ENCODE data around the gene NFATC2. TPM values are rescaled to one million over a fixed set of nuclear protein-coding genes. Genes with fewer than 3 reads are reported as not detected.

NFATC2 gene
- total and polyA plus RNA-seq, 8 donors: 1.5 to 8.3 (median 4.3) TPM

DNA sequence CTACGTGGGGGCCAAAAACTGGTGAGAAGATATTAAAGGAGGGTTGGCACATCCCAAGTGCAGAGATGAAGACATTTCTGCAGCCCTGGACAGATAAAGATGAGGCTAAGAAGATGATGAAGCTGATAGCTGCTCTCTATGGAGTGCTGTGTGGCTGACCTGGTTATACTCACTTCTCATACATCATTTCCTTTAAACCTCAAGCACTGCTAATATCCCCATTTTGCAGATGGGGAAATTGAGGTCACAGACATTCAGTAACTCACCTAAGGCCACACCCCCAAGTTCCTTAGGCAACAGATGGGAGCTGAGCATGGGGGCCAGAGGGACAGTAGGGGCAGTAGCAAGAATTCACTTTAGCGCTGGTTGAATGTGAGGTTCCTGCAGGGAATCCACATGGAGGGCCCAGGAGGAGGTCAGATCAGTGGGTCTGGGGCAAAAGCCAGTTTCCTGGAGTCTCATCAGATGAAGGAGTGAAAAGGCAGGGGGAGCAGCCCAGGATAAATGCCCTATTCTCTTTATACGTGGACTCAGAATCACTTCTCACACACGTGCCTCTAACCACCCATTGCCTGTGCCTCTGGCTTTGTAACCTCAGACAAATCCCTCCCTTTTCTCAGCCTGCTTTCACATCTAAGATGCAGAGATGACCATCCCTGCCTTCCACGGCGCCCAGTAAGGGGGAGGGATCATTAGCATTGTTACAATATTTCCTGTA is 125.8 kb downstream of the NFATC2 start:
- Histone ChIP-seq H3K4me1 (no peaks in the 10 kb centered on the region), H3K27me3 (no peaks in the 10 kb centered on the region), H3K27ac (no peak overlapping the region), H3K4me3 (no peak overlapping the region), H3K36me3 (no peaks in the 10 kb centered on the region), H3K9me3 (no peaks in the 10 kb centered on the region)
- DNase-seq (no peak), FAIRE-seq (no peak), ATAC-seq (no peak)
- intact Hi-C loops (cut with DNase I): no loop called here
- 90 to 91% methylated on average over 6 of the region's 6 CpGs for WGBS, 2 donors
- TF ChIP-seq, protein P1, sequence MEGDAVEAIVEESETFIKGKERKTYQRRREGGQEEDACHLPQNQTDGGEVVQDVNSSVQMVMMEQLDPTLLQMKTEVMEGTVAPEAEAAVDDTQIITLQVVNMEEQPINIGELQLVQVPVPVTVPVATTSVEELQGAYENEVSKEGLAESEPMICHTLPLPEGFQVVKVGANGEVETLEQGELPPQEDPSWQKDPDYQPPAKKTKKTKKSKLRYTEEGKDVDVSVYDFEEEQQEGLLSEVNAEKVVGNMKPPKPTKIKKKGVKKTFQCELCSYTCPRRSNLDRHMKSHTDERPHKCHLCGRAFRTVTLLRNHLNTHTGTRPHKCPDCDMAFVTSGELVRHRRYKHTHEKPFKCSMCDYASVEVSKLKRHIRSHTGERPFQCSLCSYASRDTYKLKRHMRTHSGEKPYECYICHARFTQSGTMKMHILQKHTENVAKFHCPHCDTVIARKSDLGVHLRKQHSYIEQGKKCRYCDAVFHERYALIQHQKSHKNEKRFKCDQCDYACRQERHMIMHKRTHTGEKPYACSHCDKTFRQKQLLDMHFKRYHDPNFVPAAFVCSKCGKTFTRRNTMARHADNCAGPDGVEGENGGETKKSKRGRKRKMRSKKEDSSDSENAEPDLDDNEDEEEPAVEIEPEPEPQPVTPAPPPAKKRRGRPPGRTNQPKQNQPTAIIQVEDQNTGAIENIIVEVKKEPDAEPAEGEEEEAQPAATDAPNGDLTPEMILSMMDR (IDR thresholded peaks at IDR 0.05): no peak

DNA sequence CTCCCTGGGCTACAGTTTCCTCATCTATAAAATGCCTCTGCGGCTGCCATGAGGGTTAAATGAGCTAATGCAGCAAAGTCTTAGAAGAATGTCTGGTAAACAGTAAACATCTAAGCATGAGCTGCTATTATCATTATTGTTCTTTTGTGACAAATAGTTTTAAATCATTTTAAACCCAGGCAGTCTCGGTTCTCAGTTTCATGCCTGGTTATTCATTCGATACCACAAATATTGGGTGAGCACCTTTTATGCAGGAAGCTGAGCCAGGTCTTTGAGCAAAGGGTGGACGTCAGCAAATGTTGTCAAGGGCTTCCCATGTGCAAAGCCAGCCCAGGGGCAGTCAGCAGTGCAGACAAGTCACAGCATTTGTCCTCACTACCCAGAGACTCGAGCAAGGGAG is 128.7 kb downstream of the NFATC2 start:
- FAIRE-seq (no peak), ATAC-seq (no peak), DNase-seq (no peak)
- no peaks in the 10 kb centered on the region for H3K9me3 ChIP-seq
- TF ChIP-seq, protein P1 (IDR thresholded peaks at IDR 0.05): no peak
- 83 to 85% methylated on average over 5 of the region's 5 CpGs for WGBS, 2 donors
- no peak overlapping the region for H3K4me3 ChIP-seq
- no peak overlapping the region for H3K27ac ChIP-seq
- intact Hi-C loops (cut with DNase I): no loop called here
- H3K36me3 ChIP-seq: peaks cover 0 to 2% (median 0%) of the 10 kb centered on the region in 3 donors
- no peaks in the 10 kb centered on the region for H3K27me3 ChIP-seq
- no peaks in the 10 kb centered on the region for H3K4me1 ChIP-seq

DNA sequence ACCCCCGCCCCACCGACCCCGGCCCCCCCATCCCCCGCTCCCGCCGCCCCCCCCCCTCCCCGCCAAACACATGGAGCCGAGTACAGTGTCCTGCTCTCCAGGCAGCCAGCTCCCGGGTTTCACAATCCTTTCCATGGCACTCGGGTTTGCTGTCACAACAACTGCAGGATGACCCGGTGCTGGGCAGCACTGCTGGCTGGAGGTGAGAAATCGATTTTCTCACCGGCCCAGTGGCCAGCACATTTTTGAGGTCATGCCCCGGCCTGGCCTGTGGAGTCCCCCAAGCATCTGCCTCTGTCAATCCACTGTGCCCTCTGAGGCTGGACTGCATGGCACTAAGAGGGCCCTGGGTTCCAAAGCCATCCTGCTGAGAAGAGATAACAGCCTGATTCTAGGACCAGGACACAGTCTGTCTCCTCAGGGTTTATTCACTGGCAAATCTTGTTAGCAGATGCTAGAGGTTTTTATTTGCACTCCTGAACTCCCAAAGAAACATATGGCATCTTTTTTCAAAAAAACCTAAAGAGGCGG is 129.5 kb downstream of the NFATC2 start:
- intact Hi-C loops (cut with DNase I): no loop called here
- H3K36me3 ChIP-seq: peaks cover 0 to 2% (median 0%) of the 10 kb centered on the region in 3 donors
- no peaks in the 10 kb centered on the region for H3K4me1 ChIP-seq
- WGBS, 2 donors: 37 to 55% methylated on average over 8 to 14 of the region's 15 CpGs
- no peaks in the 10 kb centered on the region for H3K27me3 ChIP-seq
- H3K4me3 ChIP-seq: no peak overlapping the region
- DNase-seq (no peak), ATAC-seq (peak in 3 of 4 donors; percentile 42 to 70 (median 60)), FAIRE-seq (no peak)
- H3K9me3 ChIP-seq: no peaks in the 10 kb centered on the region
- TF ChIP-seq, protein P1 (IDR thresholded peaks at IDR 0.05): no peak
- no peak overlapping the region for H3K27ac ChIP-seq

DNA sequence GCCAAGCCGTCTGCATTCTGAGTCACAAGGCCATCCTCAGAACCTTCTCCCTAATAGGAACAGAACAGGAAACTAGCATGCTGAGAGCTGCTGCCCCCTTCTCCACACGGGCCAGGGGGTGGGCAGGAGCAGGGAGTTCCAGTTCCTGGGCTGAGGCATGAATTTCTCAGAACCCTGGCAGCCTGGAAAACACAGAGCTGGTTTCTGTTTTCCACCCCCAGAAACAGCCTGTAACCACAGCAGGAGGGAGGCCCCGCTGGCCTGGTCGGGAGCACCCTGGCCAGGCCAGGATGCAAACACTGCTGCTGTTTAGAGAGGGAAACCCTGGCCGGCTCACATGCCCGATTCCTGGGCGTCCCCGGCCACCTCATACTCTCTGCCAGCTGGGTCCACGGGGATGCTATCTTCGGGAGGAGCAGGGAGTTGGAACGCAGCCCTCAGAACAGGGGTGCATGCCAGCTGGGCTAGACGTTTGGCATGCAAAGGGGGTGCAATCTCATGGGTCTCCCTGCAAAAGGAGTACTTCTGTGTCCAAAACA is 130.1 kb downstream of the NFATC2 start:
- FAIRE-seq (no peak), ATAC-seq (peak in 3 of 4 donors; percentile 26 to 53 (median 35)), DNase-seq (no peak)
- 51 to 58% methylated on average over 12 of the region's 12 CpGs for whole genome bisulfite sequencing, 2 donors
- no peaks in the 10 kb centered on the region for H3K9me3 ChIP-seq
- intact Hi-C loops (cut with DNase I): no loop called here
- peaks cover 0 to 2% (median 0%) of the 10 kb centered on the region in 3 donors for H3K36me3 ChIP-seq
- no peak overlapping the region for H3K27ac ChIP-seq
- no peak overlapping the region for H3K4me3 ChIP-seq
- H3K4me1 ChIP-seq: no peaks in the 10 kb centered on the region
- H3K27me3 ChIP-seq: no peaks in the 10 kb centered on the region
- TF ChIP-seq, protein P1 (IDR thresholded peaks at IDR 0.05): no peak

DNA sequence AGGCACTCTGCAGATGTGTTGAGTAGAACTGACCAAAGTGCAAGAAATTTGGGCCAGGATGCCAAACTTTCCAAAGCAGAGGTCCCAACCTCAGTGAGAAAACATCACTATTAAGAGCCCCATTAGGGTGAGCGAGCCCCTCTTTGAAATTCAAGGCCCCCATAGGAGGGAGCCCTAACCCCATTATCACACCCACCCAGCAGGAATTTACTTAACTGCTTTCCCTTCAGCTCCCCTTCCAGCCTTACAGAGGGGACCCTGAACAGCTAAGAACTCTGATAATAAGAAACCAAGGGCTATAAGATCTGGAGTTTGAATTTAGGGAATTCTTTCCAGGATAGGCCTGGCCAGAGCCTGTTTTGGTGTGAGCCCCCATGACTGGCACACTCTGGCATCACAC is 130.6 kb downstream of the NFATC2 start:
- no peaks in the 10 kb centered on the region for H3K9me3 ChIP-seq
- no peaks in the 10 kb centered on the region for H3K27me3 ChIP-seq
- ATAC-seq (no peak), FAIRE-seq (no peak), DNase-seq (no peak)
- no peaks in the 10 kb centered on the region for H3K4me1 ChIP-seq
- WGBS, 2 donors: 95 to 100% methylated on average over 1 of the region's 1 CpG
- H3K27ac ChIP-seq: no peak overlapping the region
- H3K36me3 ChIP-seq: peaks cover 0 to 2% (median 0%) of the 10 kb centered on the region in 3 donors
- H3K4me3 ChIP-seq: no peak overlapping the region
- TF ChIP-seq, protein P1 (IDR thresholded peaks at IDR 0.05): no peak
- intact Hi-C loops (cut with DNase I): no loop called here

All from pancreas (tissue), 10 donors.